ENCODE results near the gene ZCCHC10. TPM values are rescaled to one million over a fixed set of nuclear protein-coding genes. Genes with fewer than 3 reads are reported as not detected.

Gene ZCCHC10
- total RNA-seq, 1 experiment from 2014 or later = 24.0 TPM

Other genes starting within 250 kb of the ZCCHC10 start
- gene SEPTIN8, start 249.3 kb downstream of the ZCCHC10 start, total RNA-seq (2014; rRNA removed; shearing (Covaris generic)) = 10.5 and 12.4 TPM in 2 replicates
- gene SOWAHA, start 213.2 kb downstream of the ZCCHC10 start, total RNA-seq (2014; rRNA removed; shearing (Covaris generic)) = 0.21 TPM in 1 of 2 replicates, not detected in the other
- 1.3 and 4.0 TPM in 2 replicates for gene SHROOM1, start 195.9 kb downstream of the ZCCHC10 start, total RNA-seq (2014; rRNA removed; shearing (Covaris generic))
- 0.22 and 0.24 TPM in 2 replicates for gene GDF9, start 160.1 kb downstream of the ZCCHC10 start, total RNA-seq (2014; rRNA removed; shearing (Covaris generic))
- gene UQCRQ, start 159.9 kb downstream of the ZCCHC10 start, total RNA-seq (2014; rRNA removed; shearing (Covaris generic)) = 129 and 137 TPM in 2 replicates
- gene LEAP2, start 152.9 kb downstream of the ZCCHC10 start, total RNA-seq (2014; rRNA removed; shearing (Covaris generic)) = 0.70 and 0.94 TPM in 2 replicates
- gene AFF4, start 62.9 kb downstream of the ZCCHC10 start, total RNA-seq (2014; rRNA removed; shearing (Covaris generic)) = 25.1 and 40.9 TPM in 2 replicates
- 187 and 225 TPM in 2 replicates for gene HSPA4, start 25.5 kb upstream of the ZCCHC10 start, total RNA-seq (2014; rRNA removed; shearing (Covaris generic))

All from H7 (cell line).